PFSK-1 (cell line): ENCODE measurements around the gene PTPRH.

ENCODE experiments used
- FOXP2 ChIP-seq: optimal IDR thresholded peaks from 2 replicates; pipeline ENCODE3; 2011; ENCODE audit warnings: borderline replicate concordance, control low read depth, inconsistent platforms; ENCODE audit not compliant: insufficient read depth; ENCODE audit errors: extremely low read length, extremely low read depth
- POLR2AphosphoS5 ChIP-seq: IDR thresholded peaks from 2 replicates; pipeline ENCODE4 v1.6.1; 2012; ENCODE audit warnings: low read depth, mild to moderate bottlenecking, control low read depth, low read length, moderate library complexity
- REST ChIP-seq, 2 experiments: IDR thresholded peaks; 2 replicates each; pipeline versions ENCODE4 v1.6.1 to v1.8.0; 2011 to 2012; ENCODE audit warnings: low read depth in 2 of 2, low read length in 2 of 2, control low read depth in 1 of 2, inconsistent platforms in 1 of 2, mild to moderate bottlenecking in 1 of 2, moderate library complexity in 1 of 2; ENCODE audit not compliant: insufficient read depth in 1 of 2
- TAF1 ChIP-seq: IDR thresholded peaks from 2 replicates; pipeline ENCODE4 v1.6.1; 2012; ENCODE audit warnings: low read length, control low read depth, borderline replicate concordance; ENCODE audit not compliant: insufficient read depth

- TF ChIP-seq TAF1 (no peak), FOXP2 (no peak), POLR2AphosphoS5 (no peak), REST (IDR thresholded peaks at IDR 0.05; ENCODE audit: insufficient read depth in 1 of 2, low read depth in 2 of 2, low read length in 2 of 2) (no peak)
These were observed 71.4 kb downstream of the PTPRH start for GRCh38 chr19:55137915-55138314.
